Suprapubic skin (tissue), 3 donors: Measurements from ENCODE around the gene KSR1.

ENCODE experiments used
- CTCF ChIP-seq, 2 donors: fragments of 200-600 bp in 1 of 2; fragments of 450-650 bp in 1 of 2; sonication (generic) in 1 of 2; IDR thresholded peaks; one replicate each; pipeline ENCODE4 v1.5.1; 2016 to 2019; ENCODE audit warnings: antibody characterized with exemption in 2 of 2, mild to moderate bottlenecking in 1 of 2, moderate library complexity in 1 of 2
- EP300 ChIP-seq: sonication (generic); formaldehyde crosslinking; IDR thresholded peaks from one replicate; pipeline ENCODE4 v1.6.1; 2017; ENCODE audit warnings: antibody characterized with exemption
- POLR2A ChIP-seq, 2 donors: fragments of 450-650 bp; IDR thresholded peaks; one replicate each; pipeline ENCODE4 v1.6.1; 2017; ENCODE audit warnings: antibody characterized with exemption in 2 of 2, mild to moderate bottlenecking in 2 of 2, moderate library complexity in 2 of 2

- TF ChIP-seq POLR2A (IDR thresholded peaks at IDR 0.05): no peak
- no peak for TF ChIP-seq CTCF (IDR thresholded peaks at IDR 0.05)
- no peak for TF ChIP-seq EP300
Observed at GRCh38 chr17:27421111-27421510, 35.1 kb upstream of the KSR1 start.
